GM18517 (cell line): ENCODE measurements around the gene PPM1J.

ENCODE experiments used
- ATAC-seq: cut with Tn5 transposase; IDR thresholded peaks from one replicate; pipeline ENCODE4 v1.9.1; 2021; ENCODE audit warnings: mild to moderate bottlenecking, moderate library complexity; ENCODE audit not compliant: unreplicated experiment

Gene PPM1J

GRCh38 chr1:112688781-112689193, 26.3 kb downstream of the PPM1J start:
- no peak for ATAC-seq

DNA sequence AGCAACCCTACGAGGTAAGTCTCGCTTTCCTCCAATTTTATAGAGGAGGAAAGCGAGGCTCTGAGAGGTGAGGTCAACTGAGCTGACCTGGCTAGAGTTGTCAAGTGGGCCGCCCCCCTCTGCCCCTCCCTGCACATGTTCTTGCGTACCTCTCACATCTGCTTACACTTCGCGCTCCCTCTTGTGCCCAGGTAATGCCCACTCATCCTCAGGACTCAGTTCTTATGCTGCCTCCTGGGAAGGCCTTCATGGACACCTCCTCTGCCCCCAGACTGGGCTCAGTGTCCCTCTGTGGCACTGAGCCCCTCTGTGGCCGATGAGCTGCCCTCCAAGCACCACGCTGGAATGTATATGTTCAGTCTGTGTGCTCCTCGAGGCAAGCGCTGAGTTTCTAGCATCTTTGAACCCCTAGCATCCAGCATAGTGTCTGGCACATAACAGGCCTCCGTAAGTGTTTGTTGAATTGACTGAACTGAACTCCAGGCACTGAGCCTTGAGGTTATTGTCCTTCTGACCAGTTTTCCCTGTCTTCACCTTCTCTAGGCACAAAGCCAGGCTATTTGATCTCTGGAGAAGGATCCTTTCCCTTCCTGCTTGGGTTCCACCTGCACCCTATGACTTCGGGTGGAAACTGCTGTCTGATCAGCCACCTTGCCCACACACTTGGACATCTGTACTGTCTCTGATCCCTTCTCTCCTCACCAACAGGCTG, 27.2 kb downstream of the PPM1J start:
- ATAC-seq: no peak

GRCh38 chr1:112687361-112687760, 27.8 kb downstream of the PPM1J start:
- no peak for ATAC-seq

GRCh38 chr1:112686835-112687234, 28.3 kb downstream of the PPM1J start:
- ATAC-seq: no peak

DNA sequence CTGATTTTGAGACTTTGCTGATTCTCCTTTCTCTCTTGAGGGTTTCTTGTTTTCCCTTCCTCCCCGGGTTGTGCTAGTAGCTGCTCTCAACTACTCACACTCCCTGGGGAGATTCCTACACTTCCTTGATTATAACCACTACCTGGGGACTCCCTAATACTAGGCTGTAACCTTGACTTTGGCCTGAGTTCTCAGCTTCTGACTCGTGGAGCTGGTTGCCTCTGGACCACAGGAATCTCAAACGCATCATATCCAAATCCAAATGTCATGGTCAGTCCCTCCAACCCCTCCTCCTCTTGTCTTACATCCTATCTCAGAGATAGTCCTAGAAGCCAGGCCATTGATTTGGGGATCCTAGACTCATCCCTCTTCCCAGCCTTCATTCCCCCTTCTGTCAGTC, 28.7 kb downstream of the PPM1J start:
- no peak for ATAC-seq

DNA sequence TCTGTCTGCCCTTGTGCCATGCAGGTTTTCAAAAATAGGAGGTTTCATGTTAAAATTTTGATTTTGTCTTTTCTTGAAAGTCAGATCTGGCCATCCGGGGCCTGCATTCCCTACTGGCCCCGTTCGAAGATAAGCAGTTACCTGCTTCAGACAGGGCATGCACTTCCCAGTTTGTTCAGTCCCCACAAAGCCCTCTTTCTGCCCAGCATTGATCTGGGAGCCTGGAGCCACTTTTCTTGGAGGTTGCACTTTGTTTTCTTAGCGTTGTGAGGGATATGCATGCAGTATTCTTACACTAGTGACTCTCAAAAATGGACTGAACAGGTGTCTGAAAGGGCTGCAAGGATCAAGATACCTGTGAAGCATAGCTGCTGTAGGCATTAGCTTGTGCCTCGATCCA, 29.2 kb downstream of the PPM1J start:
- ATAC-seq: no peak

DNA sequence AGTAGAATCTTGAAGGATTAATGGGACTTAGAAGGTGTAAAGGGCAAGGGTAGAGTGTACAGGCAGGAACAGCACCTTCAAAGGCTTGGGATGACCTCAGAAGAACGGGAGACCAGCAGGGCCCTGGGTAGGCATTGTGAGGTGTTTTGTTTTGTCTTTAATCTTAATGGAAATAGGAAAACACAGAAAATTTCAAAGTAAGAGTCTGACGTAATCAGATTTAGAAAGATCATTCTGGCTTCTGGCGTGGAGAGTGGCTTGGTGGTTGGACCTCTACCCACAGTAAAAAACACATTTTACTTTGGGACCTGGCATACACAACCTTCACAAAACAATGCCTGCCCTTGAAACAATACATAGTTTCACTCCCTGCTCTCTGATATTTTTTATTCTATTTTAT, 36.5 kb downstream of the PPM1J start:
- ATAC-seq: no peak

DNA sequence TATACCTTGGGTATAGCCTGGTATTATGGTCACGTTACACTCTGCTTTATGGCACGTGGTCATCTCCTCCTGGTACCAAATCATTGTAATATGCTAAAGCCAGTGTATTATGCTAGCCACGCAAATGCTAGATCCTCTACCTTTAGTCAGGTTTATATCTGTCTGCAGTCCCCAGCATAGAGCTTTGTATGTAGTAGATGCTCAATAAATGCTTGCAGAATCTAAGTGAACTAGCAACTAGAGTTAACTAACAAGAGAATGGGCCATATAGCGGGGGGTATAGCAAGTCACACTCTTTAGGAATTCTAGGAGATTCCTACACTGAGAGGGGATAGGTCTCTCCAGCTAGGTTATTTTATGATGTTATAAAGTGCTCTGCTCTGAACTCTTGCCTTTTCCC, 37.6 kb downstream of the PPM1J start:
- ATAC-seq: no peak

- no peak for ATAC-seq
These were observed 38.6 kb downstream of the PPM1J start for GRCh38 chr1:112676543-112676942.

DNA sequence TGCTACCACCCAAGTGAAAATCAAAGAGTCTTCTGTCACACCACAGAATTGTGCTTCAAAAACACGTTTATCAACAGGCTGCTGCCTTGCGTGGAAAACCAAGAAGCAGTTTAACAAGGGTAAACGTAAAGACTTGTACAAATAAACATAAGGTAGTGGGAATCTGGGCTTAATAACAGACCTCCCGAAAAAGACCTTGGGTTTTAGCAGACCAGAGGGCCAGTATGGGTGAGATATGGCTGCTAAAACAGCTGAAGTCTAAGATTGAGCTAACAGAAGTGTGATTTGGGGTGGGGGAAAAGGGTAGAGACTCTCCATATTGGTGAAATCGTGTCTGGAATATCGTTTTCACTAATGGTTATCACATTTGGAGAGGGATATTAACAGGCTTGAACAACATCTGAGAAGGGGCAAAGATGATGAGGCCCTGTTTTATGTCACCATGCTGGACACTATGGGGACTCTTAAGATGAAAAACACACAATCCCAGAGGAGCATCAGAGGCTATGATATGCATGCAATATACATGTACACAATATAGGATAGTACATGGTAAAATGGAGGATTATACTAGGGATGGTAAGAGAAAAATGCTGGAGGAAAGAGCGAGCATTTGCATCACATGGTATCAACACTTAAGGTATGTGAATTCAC, 39.3 kb downstream of the PPM1J start:
- ATAC-seq: no peak

GRCh38 chr1:112674986-112675727, 40.0 kb downstream of the PPM1J start:
- peak; percentile 15 for ATAC-seq

DNA sequence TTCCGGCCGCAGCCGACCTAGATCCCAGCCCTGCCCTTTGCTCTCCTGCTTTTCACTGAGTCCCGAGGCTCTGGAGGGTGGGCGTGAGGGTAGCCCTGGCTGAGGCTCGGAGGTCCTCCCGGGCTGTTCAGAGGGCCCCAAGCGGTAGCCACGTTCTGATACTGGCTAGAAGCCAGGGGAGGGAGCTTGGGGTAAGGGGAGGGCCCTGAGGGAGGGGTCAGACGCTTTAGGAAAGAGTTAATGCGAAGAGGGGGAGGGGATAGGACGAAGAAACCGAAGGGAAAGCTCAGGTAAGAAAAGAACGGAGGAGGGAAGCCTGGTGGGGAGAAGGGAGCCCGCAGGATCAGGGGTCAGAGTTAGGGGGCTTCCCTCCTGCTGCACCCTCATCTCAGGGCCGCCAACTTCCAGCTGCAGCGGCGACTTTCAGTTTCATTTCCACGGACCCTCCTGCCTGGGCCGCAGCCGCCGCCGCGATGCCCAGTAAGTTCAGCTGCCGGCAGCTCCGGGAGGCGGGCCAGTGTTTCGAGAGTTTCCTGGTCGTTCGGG, 40.6 kb downstream of the PPM1J start, which contains the start of gene MOV10:
Gene MOV10, plus strand, starts transcription at position 220 of the 546 bp plus-strand sequence. Its CDS starts 254 bp downstream, at position 474.
- peak; percentile 56 for ATAC-seq

GRCh38 chr1:112673592-112674439, 41.3 kb downstream of the PPM1J start:
- ATAC-seq: peak; percentile 9

GRCh38 chr1:112672842-112673241, 42.3 kb downstream of the PPM1J start:
- ATAC-seq: no peak

GRCh38 chr1:112672009-112672408, 43.1 kb downstream of the PPM1J start:
- ATAC-seq: no peak

DNA sequence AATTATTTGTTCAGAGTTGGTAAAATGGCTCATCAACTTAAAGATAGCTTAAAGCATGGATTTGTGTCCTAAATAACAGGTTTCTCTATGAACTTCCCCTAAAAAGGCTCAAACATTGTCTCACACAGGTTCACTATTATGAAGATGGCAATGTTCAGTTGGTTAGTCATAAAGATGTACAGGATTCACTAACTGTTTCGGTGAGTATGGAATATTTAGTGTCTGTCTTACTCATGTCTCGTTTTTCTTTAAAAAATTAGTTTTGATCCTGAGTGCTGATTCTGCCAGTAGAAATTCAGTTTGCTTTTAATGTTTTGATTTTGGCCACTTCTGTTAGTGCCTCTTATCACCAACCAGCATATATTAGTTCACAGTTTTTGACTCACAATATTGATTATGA, 48.2 kb downstream of the PPM1J start:
- no peak for ATAC-seq

DNA sequence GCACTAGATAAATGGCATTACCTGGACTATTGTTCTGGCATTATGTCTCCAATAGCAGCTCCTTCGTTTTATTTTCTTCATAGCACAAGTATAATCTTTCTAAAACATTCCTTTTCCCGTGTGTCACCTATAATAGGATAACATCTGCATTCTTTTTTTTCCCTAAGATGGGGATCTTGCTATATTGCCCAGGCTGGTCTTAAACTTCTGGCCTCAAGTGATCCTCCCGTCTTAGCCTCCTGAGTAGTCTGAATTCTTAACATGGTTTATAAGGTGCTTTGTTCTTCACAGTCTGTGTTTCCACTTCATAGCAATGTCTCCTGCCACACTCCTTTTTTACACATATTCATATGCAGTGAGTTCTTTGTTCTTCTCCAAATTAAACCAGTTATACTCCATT, 49.3 kb downstream of the PPM1J start:
- no peak for ATAC-seq
